Measurements from ENCODE around the gene NOPCHAP1.

DNA sequence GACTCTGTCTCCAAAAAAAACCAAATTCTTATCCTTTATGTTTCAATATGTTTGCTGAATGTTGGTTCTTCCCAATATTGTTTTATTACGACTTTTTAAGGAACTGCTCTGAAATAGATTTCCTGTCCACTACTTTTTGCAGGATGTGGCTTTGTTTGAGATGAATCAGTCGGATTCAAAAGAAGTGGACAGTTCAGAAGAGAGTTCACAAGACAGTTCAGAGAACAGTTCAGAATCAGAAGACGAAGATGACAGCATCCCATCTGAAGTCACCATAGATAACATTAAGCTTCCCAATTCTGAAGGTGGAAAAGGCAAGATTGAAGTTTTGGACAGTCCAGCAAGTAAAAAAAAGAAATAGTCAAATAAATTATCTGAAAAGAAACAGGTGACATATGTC is 8.2 kb downstream of the NOPCHAP1 start:
- TF ChIP-seq TOX (CRISPR knock-in tag; IDR thresholded peaks at IDR 0.05; ENCODE audit: borderline replicate concordance): no peak
- no peak for TF ChIP-seq TSHZ2 (CRISPR knock-in tag; IDR thresholded peaks at IDR 0.05)
- TF ChIP-seq, protein P1, sequence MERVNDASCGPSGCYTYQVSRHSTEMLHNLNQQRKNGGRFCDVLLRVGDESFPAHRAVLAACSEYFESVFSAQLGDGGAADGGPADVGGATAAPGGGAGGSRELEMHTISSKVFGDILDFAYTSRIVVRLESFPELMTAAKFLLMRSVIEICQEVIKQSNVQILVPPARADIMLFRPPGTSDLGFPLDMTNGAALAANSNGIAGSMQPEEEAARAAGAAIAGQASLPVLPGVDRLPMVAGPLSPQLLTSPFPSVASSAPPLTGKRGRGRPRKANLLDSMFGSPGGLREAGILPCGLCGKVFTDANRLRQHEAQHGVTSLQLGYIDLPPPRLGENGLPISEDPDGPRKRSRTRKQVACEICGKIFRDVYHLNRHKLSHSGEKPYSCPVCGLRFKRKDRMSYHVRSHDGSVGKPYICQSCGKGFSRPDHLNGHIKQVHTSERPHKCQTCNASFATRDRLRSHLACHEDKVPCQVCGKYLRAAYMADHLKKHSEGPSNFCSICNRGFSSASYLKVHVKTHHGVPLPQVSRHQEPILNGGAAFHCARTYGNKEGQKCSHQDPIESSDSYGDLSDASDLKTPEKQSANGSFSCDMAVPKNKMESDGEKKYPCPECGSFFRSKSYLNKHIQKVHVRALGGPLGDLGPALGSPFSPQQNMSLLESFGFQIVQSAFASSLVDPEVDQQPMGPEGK (CRISPR knock-in tag; IDR thresholded peaks at IDR 0.05; ENCODE audit: borderline replicate concordance): no peak
- TF ChIP-seq OSR1 (CRISPR knock-in tag; IDR thresholded peaks at IDR 0.05): no peak
- TF ChIP-seq, protein P2, sequence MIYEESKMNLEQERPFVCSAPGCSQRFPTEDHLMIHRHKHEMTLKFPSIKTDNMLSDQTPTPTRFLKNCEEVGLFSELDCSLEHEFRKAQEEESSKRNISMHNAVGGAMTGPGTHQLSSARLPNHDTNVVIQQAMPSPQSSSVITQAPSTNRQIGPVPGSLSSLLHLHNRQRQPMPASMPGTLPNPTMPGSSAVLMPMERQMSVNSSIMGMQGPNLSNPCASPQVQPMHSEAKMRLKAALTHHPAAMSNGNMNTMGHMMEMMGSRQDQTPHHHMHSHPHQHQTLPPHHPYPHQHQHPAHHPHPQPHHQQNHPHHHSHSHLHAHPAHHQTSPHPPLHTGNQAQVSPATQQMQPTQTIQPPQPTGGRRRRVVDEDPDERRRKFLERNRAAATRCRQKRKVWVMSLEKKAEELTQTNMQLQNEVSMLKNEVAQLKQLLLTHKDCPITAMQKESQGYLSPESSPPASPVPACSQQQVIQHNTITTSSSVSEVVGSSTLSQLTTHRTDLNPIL (CRISPR knock-in tag; IDR thresholded peaks at IDR 0.05; ENCODE audit: low read depth): no peak
- TF ChIP-seq CSDC2 (CRISPR knock-in tag; IDR thresholded peaks at IDR 0.05): no peak
- TF ChIP-seq ZFP30 (CRISPR knock-in tag; IDR thresholded peaks at IDR 0.05): no peak
